Measurements from ENCODE around the gene MED26. TPM values are rescaled to one million over a fixed set of nuclear protein-coding genes. Genes with fewer than 3 reads are reported as not detected.

MED26 gene
- total and polyA plus RNA-seq, 10 of the 15 experiments (the other 5 are each of a cell fraction or from before 2014, with no cell fraction given), result 1.1 to 21.4 (median 9.7) TPM

- ATAC-seq, result no peak
- Histone ChIP-seq H3K4me1 (ENCODE audit: control insufficient read depth, insufficient read depth, low read length) (peaks cover 19% of the 10 kb centered on the region), H3K36me3 (ENCODE audit: control insufficient read depth in 2 of 2, insufficient read depth in 2 of 2, low read length in 1 of 2) (peaks cover 5 to 13% of the 10 kb centered on the region in 2 experiments), H3K9me3 (replicated peaks; ENCODE audit: control insufficient read depth, insufficient read depth, low read length) (no peaks in the 10 kb centered on the region; the same call in 2 of the 3 replicates), H2AFZ (ENCODE audit: control insufficient read depth, low read depth, low read length) (no peak overlapping the region), H3K27ac (ENCODE audit: control insufficient read depth, insufficient read depth) (peak overlapping the region; percentile 7; the same call in 1 of the 2 replicates), H4K20me1 (ENCODE audit: control insufficient read depth, insufficient read depth) (no peaks in the 10 kb centered on the region), H3K4me3 (no peak overlapping the region), H3K9ac (ENCODE audit: control insufficient read depth, insufficient read depth, low read length) (no peak overlapping the region), H3K4me2 (ENCODE audit: control insufficient read depth, insufficient read depth) (no peak overlapping the region), H3K79me2 (ENCODE audit: control insufficient read depth, insufficient read depth, low read length) (peaks cover 27% of the 10 kb centered on the region), H3K27me3 (replicated peaks in 1 of 2; ENCODE audit: control insufficient read depth in 2 of 2, insufficient read depth in 2 of 2, low read length in 1 of 2) (no peaks in the 10 kb centered on the region)
- no peak for TF ChIP-seq SPI1 (IDR thresholded peaks at IDR 0.05; ENCODE audit: borderline replicate concordance, insufficient read depth, low read depth, low read length)
- no peak for TF ChIP-seq LARP7 (IDR thresholded peaks at IDR 0.05)
- no peak for TF ChIP-seq TCF12 (IDR thresholded peaks at IDR 0.05; ENCODE audit: low read depth, low read length)
- no peak for TF ChIP-seq IKZF2 (IDR thresholded peaks at IDR 0.05)
- no peak for TF ChIP-seq BRCA1 (IDR thresholded peaks at IDR 0.05; ENCODE audit: low read depth, low read length)
- TF ChIP-seq CBX5 (IDR thresholded peaks at IDR 0.05; ENCODE audit: low read depth), result no peak
- no peak for TF ChIP-seq POLR2A (IDR thresholded peaks at IDR 0.05; ENCODE audit: low read depth, low read length)
- TF ChIP-seq ZNF24 (IDR thresholded peaks at IDR 0.05), result no peak
- no peak for TF ChIP-seq E4F1 (IDR thresholded peaks at IDR 0.05; ENCODE audit: borderline replicate concordance, partially characterized antibody)
- FAIRE-seq, result no peak
- in situ Hi-C loops (cut with MboI), result no loop called here
- no TSS peak for BruUV-seq (replicated peaks)
- 96% methylated on average over 6 of the region's 6 CpGs for WGBS (ENCODE audit: insufficient coverage, insufficient replicate concordance, low lambda C conversion rate, missing lambda C conversion rate)
- ChIA-PET POLR2A (interaction anchor here (0.7 kb wide), 1 partner anchor 117 kb away, joined by 4 read pairs; no protein-coding TSS in a partner anchor), RAD21 (ENCODE audit: unreplicated experiment) (no interaction called here), SMC1A (ENCODE audit: uncharacterized antibody, unreplicated experiment) (interaction anchor here (0.7 to 10.1 kb wide), 2 partner anchors 43 to 277 kb away, joined by 3 to 164 read pairs; no protein-coding TSS in a partner anchor), CTCF (no interaction called here)
- DNase-seq (ENCODE audit: low read depth, low spot score), result no peak
- intact Hi-C loops (cut with micrococcal nuclease; ENCODE audit: unreplicated experiment), result no loop called here
Observed at GRCh38 chr19:16631465-16631864, 3.5 kb upstream of the MED26 start.

All from GM12878 (cell line).